ENCODE measurements around the gene MOV10L1. TPM values are rescaled to one million over a fixed set of nuclear protein-coding genes. Genes with fewer than 3 reads are reported as not detected.

The MOV10L1 gene
- total and polyA plus RNA-seq, 2 donors (not counting 1 experiment from before 2014, with no cell fraction given), result 0.03 to 0.83 TPM

DNA sequence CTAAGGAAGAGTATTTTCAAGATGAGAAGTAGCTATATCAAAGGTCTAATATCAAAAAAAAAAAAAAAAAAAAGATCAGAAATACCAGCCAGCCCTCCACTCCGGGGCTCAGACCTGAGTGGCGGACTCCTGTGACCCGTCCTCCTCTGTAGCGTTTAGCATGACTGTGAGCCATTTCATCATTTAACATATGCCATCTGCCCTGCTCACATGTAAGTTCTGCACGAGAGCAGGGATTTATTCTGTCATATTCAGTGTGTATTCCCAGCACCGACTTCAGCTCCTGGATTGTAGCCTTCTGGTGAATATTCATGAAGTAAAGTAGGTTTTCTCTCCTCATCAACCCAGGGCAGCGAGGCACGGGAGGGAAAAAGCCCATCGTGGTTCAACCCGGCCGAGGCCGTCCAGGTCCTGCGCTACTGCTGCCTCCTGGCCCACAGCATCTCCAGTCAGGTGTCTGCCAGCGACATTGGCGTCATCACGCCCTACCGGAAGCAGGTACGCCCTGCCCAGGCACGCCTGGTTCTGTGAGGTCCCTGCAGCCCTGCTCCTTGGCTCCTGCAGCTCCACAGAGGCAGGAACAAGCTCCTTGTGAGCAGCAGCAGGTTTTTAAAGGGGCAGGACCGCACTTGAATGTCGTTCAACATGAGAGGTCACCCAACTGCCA, 68.0 kb downstream of the MOV10L1 start:
- no peaks in the 10 kb centered on the region for H3K36me3 ChIP-seq (ENCODE audit: control insufficient read depth, insufficient read depth, low read length)
- H3K27me3 ChIP-seq (ENCODE audit: control insufficient read depth, insufficient read depth, low read length), result no peaks in the 10 kb centered on the region

DNA sequence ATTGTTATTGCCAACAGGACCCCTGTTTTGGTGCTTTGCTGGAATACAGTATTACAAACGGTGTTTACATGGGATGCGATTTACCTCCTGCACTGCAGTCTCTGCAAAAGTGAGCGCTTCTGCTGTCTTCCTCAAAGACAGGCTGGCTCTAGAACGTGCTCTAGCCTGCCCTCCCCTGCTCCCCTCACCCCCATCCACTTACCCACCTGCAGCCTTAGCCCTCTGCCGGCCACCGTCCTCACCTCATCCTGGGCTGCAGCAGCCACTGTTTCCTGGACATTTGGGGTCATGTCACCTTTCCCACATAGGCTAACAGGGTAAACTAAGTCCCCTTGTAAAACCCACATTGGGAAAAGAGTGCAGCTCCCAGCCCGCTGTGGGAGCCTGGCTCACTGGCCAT, 71.1 kb downstream of the MOV10L1 start:
- Histone ChIP-seq H2AFZ (ENCODE audit: low read length) (no peak overlapping the region), H3K36me3 (ENCODE audit: control insufficient read depth, insufficient read depth, low read length) (no peaks in the 10 kb centered on the region), H3K4me2 (ENCODE audit: extremely low read depth, insufficient read depth, low read length) (no peak overlapping the region), H3K9ac (ENCODE audit: insufficient read depth, low read length) (no peak overlapping the region), H3K79me2 (ENCODE audit: control insufficient read depth, insufficient read depth, low read length) (no peaks in the 10 kb centered on the region), H3K27me3 (ENCODE audit: control insufficient read depth, insufficient read depth, low read length) (no peaks in the 10 kb centered on the region), H3K4me1 (ENCODE audit: control insufficient read depth, extremely low read depth, insufficient read depth, low read length) (no peaks in the 10 kb centered on the region), H3K9me3 (ENCODE audit: control insufficient read depth, insufficient read depth, low read depth, low read length) (no peaks in the 10 kb centered on the region), H3K27ac (ENCODE audit: insufficient read depth, low read length) (no peak overlapping the region), H4K20me1 (ENCODE audit: control insufficient read depth, extremely low read depth, insufficient read depth, low read length) (no peaks in the 10 kb centered on the region), H3K4me3 (replicated peaks in 1 of 4; ENCODE audit: control extremely low read depth in 1 of 4, insufficient read depth in 1 of 4, low read depth in 3 of 4, low read length in 4 of 4) (no peak overlapping the region)
- no peak for DNase-seq (ENCODE audit: low read depth in 2 of 2)
- TF ChIP-seq, protein P1, sequence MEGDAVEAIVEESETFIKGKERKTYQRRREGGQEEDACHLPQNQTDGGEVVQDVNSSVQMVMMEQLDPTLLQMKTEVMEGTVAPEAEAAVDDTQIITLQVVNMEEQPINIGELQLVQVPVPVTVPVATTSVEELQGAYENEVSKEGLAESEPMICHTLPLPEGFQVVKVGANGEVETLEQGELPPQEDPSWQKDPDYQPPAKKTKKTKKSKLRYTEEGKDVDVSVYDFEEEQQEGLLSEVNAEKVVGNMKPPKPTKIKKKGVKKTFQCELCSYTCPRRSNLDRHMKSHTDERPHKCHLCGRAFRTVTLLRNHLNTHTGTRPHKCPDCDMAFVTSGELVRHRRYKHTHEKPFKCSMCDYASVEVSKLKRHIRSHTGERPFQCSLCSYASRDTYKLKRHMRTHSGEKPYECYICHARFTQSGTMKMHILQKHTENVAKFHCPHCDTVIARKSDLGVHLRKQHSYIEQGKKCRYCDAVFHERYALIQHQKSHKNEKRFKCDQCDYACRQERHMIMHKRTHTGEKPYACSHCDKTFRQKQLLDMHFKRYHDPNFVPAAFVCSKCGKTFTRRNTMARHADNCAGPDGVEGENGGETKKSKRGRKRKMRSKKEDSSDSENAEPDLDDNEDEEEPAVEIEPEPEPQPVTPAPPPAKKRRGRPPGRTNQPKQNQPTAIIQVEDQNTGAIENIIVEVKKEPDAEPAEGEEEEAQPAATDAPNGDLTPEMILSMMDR (conservative IDR thresholded peaks at IDR 0.05 in 1 of 2, IDR thresholded peaks at IDR 0.05 in 1 of 2; ENCODE audit: low read depth in 1 of 2, low read length in 2 of 2), result no peak
- TF ChIP-seq EZH2 (IDR thresholded peaks at IDR 0.05; ENCODE audit: low read length, missing control alignments), result no peak

More for the DNA sequence above, 68.0 kb downstream of the MOV10L1 start:
- H4K20me1 ChIP-seq (ENCODE audit: control insufficient read depth, extremely low read depth, insufficient read depth, low read length), result no peaks in the 10 kb centered on the region
- no peaks in the 10 kb centered on the region for H3K4me1 ChIP-seq (ENCODE audit: control insufficient read depth, extremely low read depth, insufficient read depth, low read length)
- no peak overlapping the region for H3K27ac ChIP-seq (ENCODE audit: insufficient read depth, low read length)
- H2AFZ ChIP-seq (ENCODE audit: low read length), result no peak overlapping the region
- H3K79me2 ChIP-seq (ENCODE audit: control insufficient read depth, insufficient read depth, low read length), result no peaks in the 10 kb centered on the region
- DNase-seq (ENCODE audit: low read depth in 2 of 2), result no peak
- H3K9ac ChIP-seq (ENCODE audit: insufficient read depth, low read length), result no peak overlapping the region
- TF ChIP-seq, protein P1 (conservative IDR thresholded peaks at IDR 0.05 in 1 of 2, IDR thresholded peaks at IDR 0.05 in 1 of 2; ENCODE audit: low read depth in 1 of 2, low read length in 2 of 2), result no peak
- TF ChIP-seq EZH2 (IDR thresholded peaks at IDR 0.05; ENCODE audit: low read length, missing control alignments), result no peak
- H3K9me3 ChIP-seq (ENCODE audit: control insufficient read depth, insufficient read depth, low read depth, low read length), result no peaks in the 10 kb centered on the region
- no peak overlapping the region for H3K4me3 ChIP-seq (replicated peaks in 1 of 4; ENCODE audit: control extremely low read depth in 1 of 4, insufficient read depth in 1 of 4, low read depth in 3 of 4, low read length in 4 of 4)
- no peak overlapping the region for H3K4me2 ChIP-seq (ENCODE audit: extremely low read depth, insufficient read depth, low read length)

GRCh38 chr22:50161508-50162390, 71.9 kb downstream of the MOV10L1 start:
- no peaks in the 10 kb centered on the region for H3K27me3 ChIP-seq (ENCODE audit: control insufficient read depth, insufficient read depth, low read length)

More at GRCh38 chr22:50161508-50162390, 71.9 kb downstream of the MOV10L1 start:
- Histone ChIP-seq H3K79me2 (ENCODE audit: control insufficient read depth, insufficient read depth, low read length) (no peaks in the 10 kb centered on the region), H3K9ac (ENCODE audit: insufficient read depth, low read length) (no peak overlapping the region), H3K27ac (ENCODE audit: insufficient read depth, low read length) (no peak overlapping the region), H3K36me3 (ENCODE audit: control insufficient read depth, insufficient read depth, low read length) (no peaks in the 10 kb centered on the region), H2AFZ (ENCODE audit: low read length) (no peak overlapping the region), H3K4me1 (ENCODE audit: control insufficient read depth, extremely low read depth, insufficient read depth, low read length) (no peaks in the 10 kb centered on the region), H3K4me3 (replicated peaks in 1 of 4; ENCODE audit: control extremely low read depth in 1 of 4, insufficient read depth in 1 of 4, low read depth in 3 of 4, low read length in 4 of 4) (no peak overlapping the region), H4K20me1 (ENCODE audit: control insufficient read depth, extremely low read depth, insufficient read depth, low read length) (no peaks in the 10 kb centered on the region), H3K9me3 (ENCODE audit: control insufficient read depth, insufficient read depth, low read depth, low read length) (no peaks in the 10 kb centered on the region), H3K4me2 (ENCODE audit: extremely low read depth, insufficient read depth, low read length) (no peak overlapping the region)
- TF ChIP-seq, protein P1 (conservative IDR thresholded peaks at IDR 0.05 in 1 of 2, IDR thresholded peaks at IDR 0.05 in 1 of 2; ENCODE audit: low read depth in 1 of 2, low read length in 2 of 2), result no peak
- no peak for TF ChIP-seq EZH2 (IDR thresholded peaks at IDR 0.05; ENCODE audit: low read length, missing control alignments)
- no peak for DNase-seq (ENCODE audit: low read depth in 2 of 2)

Data from fibroblast of lung (primary cell).